Dendritic cell treated with granulocyte-macrophage colony-stimulating factor and Interleukin-4, amounts not matched to agents 40 ng/mL and 50 ng/mL, for 4 days (primary cell): ENCODE results near the gene PI4KA.
"Not testable (repeated sequence)": the region's sequence is repeated elsewhere in the genome, so short reads cannot be mapped to it uniquely, and the experiment has no call there.

Experiments used
- H3K27ac Mint-ChIP-seq: one replicate; pipeline ENCODE4 v1.8.0; 2022; ENCODE audit warnings: mild to moderate bottlenecking, mixed read lengths
- H3K27me3 Mint-ChIP-seq: one replicate; pipeline ENCODE4 v1.8.0; 2022; ENCODE audit warnings: mild to moderate bottlenecking, mixed read lengths
- H3K36me3 Mint-ChIP-seq: one replicate; pipeline ENCODE4 v1.8.0; 2022; ENCODE audit warnings: low read depth, mixed read lengths
- H3K4me1 Mint-ChIP-seq: one replicate; pipeline ENCODE4 v1.8.0; 2022; ENCODE audit warnings: low read depth, mixed read lengths
- H3K4me3 Mint-ChIP-seq: one replicate; pipeline ENCODE4 v1.8.0; 2022; ENCODE audit warnings: mild to moderate bottlenecking, moderate library complexity, mixed read lengths
- H3K9me3 Mint-ChIP-seq: one replicate; pipeline ENCODE4 v1.8.0; 2022; ENCODE audit warnings: mixed read lengths
- intact Hi-C: fragments of 100-400 bp; cut with micrococcal nuclease; formaldehyde crosslinking; loops from one replicate; pipeline ENCODE4 v1.15.0; 2022

Gene PI4KA

DNA sequence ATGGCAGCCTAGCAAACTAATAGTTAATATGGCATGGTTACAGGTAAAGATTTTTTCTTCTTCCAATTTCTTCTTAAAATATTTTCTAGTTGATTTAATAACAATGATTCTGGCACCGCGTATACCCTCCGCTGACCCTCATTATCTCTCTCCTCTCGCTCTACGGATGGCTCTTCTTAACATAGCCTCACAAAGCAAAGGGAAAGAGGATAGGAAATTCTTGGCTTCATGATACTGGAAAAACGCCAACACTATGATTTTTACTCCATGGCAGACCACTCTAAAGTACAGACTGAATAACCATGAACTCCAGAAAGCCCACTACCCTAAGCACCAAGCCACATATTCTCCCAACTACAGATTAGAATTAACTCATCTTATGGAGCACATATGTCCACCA lies 6.1 kb downstream of the PI4KA start:
- Mint-ChIP-seq H3K27ac (no peak overlapping the region), H3K4me3 (no peak overlapping the region), H3K36me3 (no peaks in the 10 kb centered on the region), H3K4me1 (peaks cover 46% of the 10 kb centered on the region), H3K27me3 (no peaks in the 10 kb centered on the region), H3K9me3 (no peaks in the 10 kb centered on the region)
- intact Hi-C loops = no loop called here

- Mint-ChIP-seq H3K4me3 (no peak overlapping the region), H3K27ac (no peak overlapping the region), H3K9me3 (no peaks in the 10 kb centered on the region), H3K27me3 (no peaks in the 10 kb centered on the region), H3K4me1 (peaks cover 45% of the 10 kb centered on the region), H3K36me3 (no peaks in the 10 kb centered on the region)
- intact Hi-C loops = no loop called here
These were observed 6.5 kb downstream of the PI4KA start for GRCh38 chr22:20852076-20852475.

- H3K4me3 Mint-ChIP-seq = no peak overlapping the region
- intact Hi-C loops = no loop called here
- H3K27me3 Mint-ChIP-seq = no peaks in the 10 kb centered on the region
- no peak overlapping the region for H3K27ac Mint-ChIP-seq
- peaks cover 20% of the 10 kb centered on the region for H3K4me1 Mint-ChIP-seq
- no peaks in the 10 kb centered on the region for H3K9me3 Mint-ChIP-seq
- H3K36me3 Mint-ChIP-seq = no peaks in the 10 kb centered on the region
These were observed 11.2 kb downstream of the PI4KA start for GRCh38 chr22:20847318-20847822.

DNA sequence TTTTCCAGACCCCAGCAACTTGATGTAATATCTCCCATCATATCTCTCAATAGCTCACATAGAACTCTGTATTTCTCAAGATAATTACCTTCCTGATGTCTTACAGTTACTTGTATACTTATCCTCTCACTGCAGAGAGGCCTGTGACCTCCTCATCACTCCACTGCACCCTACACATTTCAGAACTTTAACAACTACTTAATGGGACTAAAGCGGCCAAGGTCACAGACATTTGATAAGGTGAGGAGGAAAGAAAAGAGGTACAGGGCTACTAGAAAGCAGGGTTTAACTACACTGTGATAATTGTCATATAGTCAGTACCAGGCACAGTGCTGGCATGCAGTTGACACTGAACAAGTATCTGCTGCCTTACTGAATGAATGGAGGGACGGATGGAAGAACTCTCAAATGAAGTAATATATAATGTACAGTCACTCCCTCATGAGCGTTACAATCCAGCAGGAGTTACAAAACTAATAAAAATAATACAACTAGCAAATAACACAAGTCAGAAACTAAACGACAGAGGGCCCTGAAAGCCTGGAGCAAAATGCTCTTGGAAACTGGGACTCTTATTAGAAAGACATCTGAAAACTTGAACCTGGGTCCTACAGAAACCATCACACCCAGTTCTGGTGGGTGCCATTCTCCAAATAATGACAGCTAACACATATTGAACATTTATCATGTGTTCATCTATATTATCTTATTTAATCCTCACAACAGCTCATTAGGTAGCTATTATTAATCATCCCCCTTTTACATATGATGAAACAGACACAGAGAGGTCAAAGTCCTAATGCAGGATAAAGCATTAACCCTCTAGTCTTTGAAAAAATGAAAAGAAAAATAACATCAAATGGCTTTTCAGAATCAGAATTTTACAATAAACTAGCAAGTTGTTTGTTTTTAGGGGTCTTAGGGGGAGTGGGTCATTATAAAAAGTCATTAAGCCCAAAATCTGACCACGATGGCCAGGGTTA lies 14.3 kb downstream of the PI4KA start:
- Mint-ChIP-seq H3K27me3 (no peaks in the 10 kb centered on the region), H3K9me3 (no peaks in the 10 kb centered on the region), H3K4me1 (peaks cover 30% of the 10 kb centered on the region), H3K4me3 (no peak overlapping the region), H3K36me3 (peaks cover 5% of the 10 kb centered on the region), H3K27ac (no peak overlapping the region)
- intact Hi-C loops = loop anchor here (2.0 kb wide), 1 partner anchor 20 kb away; no protein-coding TSS in a partner anchor

- H3K4me1 Mint-ChIP-seq = peaks cover 29% of the 10 kb centered on the region
- no peaks in the 10 kb centered on the region for H3K27me3 Mint-ChIP-seq
- no peak overlapping the region for H3K4me3 Mint-ChIP-seq
- no peaks in the 10 kb centered on the region for H3K9me3 Mint-ChIP-seq
- no peak overlapping the region for H3K27ac Mint-ChIP-seq
- intact Hi-C loops = no loop called here
- H3K36me3 Mint-ChIP-seq = peaks cover 7% of the 10 kb centered on the region
These were observed 15.1 kb downstream of the PI4KA start for GRCh38 chr22:20843501-20843900.

DNA sequence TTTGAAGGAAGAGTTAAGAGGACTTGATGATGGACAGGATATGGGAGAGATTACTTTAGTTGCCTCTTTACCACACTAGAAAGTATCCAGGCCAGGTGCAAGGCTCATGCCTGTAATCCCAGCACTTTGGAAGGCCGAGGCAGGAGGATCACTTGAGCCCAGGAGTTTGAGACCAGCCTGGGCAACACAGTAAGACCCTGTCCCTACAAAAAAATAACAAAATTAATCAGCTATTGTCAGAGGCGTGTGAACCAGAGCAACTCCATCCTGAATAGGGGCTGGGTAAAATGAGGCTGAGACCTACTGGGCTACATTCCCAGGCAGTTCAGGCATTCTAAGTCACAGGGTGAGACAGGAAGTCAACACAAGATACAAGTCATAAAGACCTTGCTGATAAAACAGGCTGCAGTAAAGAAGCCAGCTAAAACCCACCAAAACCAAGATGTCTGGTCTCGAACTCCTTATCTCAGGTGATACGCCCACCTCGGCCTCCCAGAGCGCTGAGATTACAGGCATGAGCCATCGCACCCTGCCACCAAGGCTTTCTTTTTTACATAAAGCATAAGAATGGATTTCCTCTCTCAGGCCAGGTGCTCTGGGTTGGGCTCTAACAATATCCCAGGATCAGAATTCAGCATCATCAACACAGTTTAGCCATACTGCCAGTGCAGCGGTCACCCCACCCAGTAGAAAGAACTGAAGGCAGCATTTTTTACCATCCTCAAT lies 17.8 kb downstream of the PI4KA start:
- H3K9me3 Mint-ChIP-seq = no peaks in the 10 kb centered on the region
- H3K27ac Mint-ChIP-seq = no peak overlapping the region
- no peak overlapping the region for H3K4me3 Mint-ChIP-seq

GRCh38 chr22:20839837-20840645 lies 18.6 kb downstream of the PI4KA start:
- H3K4me3 Mint-ChIP-seq = no peak overlapping the region
- peaks cover 29% of the 10 kb centered on the region for H3K4me1 Mint-ChIP-seq
- H3K27ac Mint-ChIP-seq = no peak overlapping the region
- no peaks in the 10 kb centered on the region for H3K27me3 Mint-ChIP-seq
- peaks cover 13% of the 10 kb centered on the region for H3K36me3 Mint-ChIP-seq
- intact Hi-C loops = no loop called here
- no peaks in the 10 kb centered on the region for H3K9me3 Mint-ChIP-seq

More for the DNA sequence above, 17.8 kb downstream of the PI4KA start:
- no peaks in the 10 kb centered on the region for H3K27me3 Mint-ChIP-seq
- H3K4me1 Mint-ChIP-seq = peaks cover 29% of the 10 kb centered on the region
- peaks cover 10% of the 10 kb centered on the region for H3K36me3 Mint-ChIP-seq
- intact Hi-C loops = no loop called here

GRCh38 chr22:20839354-20839753 lies 19.3 kb downstream of the PI4KA start:
- H3K27me3 Mint-ChIP-seq, intact Hi-C loops, H3K27ac Mint-ChIP-seq, H3K9me3 Mint-ChIP-seq, H3K4me3 Mint-ChIP-seq: not testable (repeated sequence)
- peaks cover 29% of the 10 kb centered on the region for H3K4me1 Mint-ChIP-seq
- peaks cover 20% of the 10 kb centered on the region for H3K36me3 Mint-ChIP-seq

- intact Hi-C loops = no loop called here
- H3K9me3 Mint-ChIP-seq = no peaks in the 10 kb centered on the region
- no peak overlapping the region for H3K4me3 Mint-ChIP-seq
- H3K4me1 Mint-ChIP-seq = peaks cover 23% of the 10 kb centered on the region
- peaks cover 42% of the 10 kb centered on the region for H3K36me3 Mint-ChIP-seq
- H3K27me3 Mint-ChIP-seq = no peaks in the 10 kb centered on the region
- no peak overlapping the region for H3K27ac Mint-ChIP-seq
These were observed 21.4 kb downstream of the PI4KA start for GRCh38 chr22:20836987-20837823.

GRCh38 chr22:20834725-20835124 lies 23.9 kb downstream of the PI4KA start:
- peaks cover 12% of the 10 kb centered on the region for H3K4me1 Mint-ChIP-seq
- no peak overlapping the region for H3K4me3 Mint-ChIP-seq
- H3K9me3 Mint-ChIP-seq = no peaks in the 10 kb centered on the region
- peaks cover 62% of the 10 kb centered on the region for H3K36me3 Mint-ChIP-seq
- no peak overlapping the region for H3K27ac Mint-ChIP-seq
- intact Hi-C loops = no loop called here
- no peaks in the 10 kb centered on the region for H3K27me3 Mint-ChIP-seq

GRCh38 chr22:20834206-20834605 lies 24.4 kb downstream of the PI4KA start:
- Mint-ChIP-seq H3K27ac (no peak overlapping the region), H3K4me1 (peaks cover 17% of the 10 kb centered on the region), H3K27me3 (no peaks in the 10 kb centered on the region), H3K9me3 (no peaks in the 10 kb centered on the region), H3K4me3 (no peak overlapping the region), H3K36me3 (peaks cover 67% of the 10 kb centered on the region)
- intact Hi-C loops = no loop called here

DNA sequence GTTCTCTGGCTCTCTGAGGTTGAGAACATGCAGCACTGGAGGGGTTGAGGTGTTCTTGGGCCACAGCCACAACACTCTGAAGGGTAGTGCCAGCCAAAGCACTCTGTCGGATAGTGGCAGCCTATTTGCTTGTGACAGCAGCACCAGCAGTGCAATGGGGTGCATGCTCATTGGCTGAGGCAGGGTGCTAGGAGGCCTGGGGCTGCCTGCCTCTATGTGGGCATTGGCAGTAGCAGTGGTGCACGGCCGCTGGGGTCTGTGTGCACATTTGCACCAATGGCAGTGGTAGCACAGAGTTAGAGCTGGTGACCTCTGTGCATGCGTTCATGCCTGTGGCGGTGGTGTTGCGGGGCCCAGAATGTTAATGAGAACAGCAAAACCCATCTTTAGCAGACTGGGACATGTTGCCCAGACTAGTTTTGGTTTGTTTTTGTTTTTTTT lies 25.4 kb downstream of the PI4KA start:
- H3K27me3 Mint-ChIP-seq = no peaks in the 10 kb centered on the region
- no peak overlapping the region for H3K27ac Mint-ChIP-seq
- peaks cover 72% of the 10 kb centered on the region for H3K36me3 Mint-ChIP-seq
- H3K4me3 Mint-ChIP-seq = no peak overlapping the region
- peaks cover 17% of the 10 kb centered on the region for H3K4me1 Mint-ChIP-seq
- intact Hi-C loops = no loop called here
- H3K9me3 Mint-ChIP-seq = no peaks in the 10 kb centered on the region
